Activated CD8-positive, alpha-beta memory T cell treated with anti-CD3 and anti-CD28 coated beads, Interleukin-2, amount 50 U/mL, for 1 hour (primary cell): Measurements from ENCODE around the gene CLDN4.
"Not testable (repeated sequence)": the region's sequence is repeated elsewhere in the genome, so short reads cannot be mapped to it uniquely, and the experiment has no call there.

ENCODE experiments used
- DNase-seq: peaks from one replicate; pipeline ENCODE4 v3.0.0-alpha.2; 2020; ENCODE audit errors: extremely low read depth

The CLDN4 gene

DNA sequence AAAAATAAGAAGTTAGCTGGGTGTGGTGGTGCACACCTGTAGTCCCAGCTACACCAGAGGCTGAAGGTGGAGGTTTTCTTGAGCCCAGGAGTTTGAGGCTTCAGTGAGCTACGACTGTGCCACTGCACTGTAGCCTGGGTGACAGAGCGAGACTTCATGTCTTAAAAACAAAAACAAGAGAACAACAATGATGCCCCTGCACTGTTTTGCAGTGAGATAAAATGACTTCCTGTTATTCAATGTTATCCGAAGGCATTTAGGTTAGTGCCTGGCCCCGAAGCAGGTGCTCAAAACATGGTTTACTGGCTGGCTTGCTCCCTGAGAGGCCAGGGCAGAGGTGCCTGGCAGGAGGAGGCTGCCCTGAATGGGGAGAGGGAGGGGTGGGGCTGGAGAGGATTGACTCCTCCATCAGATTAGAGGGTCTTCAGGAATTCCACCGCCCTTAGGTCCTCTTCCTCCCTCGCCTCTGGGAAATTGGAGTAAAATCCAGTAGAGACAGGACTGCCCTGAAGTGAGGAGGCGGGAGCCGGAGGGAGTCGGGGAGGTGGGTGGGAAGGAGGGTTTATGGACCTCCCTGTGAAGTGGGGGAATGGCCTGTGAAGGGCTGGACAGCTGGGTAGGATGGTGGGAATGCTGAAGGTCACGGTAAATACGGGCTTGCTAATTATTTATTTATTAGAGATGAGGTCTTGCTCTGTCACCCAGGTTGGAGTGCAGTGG is 6.8 kb upstream of the CLDN4 start:
- no peak for DNase-seq

- DNase-seq, result no peak
These were observed 5.8 kb upstream of the CLDN4 start for GRCh38 chr7:73824986-73825385.

GRCh38 chr7:73827567-73828106 is 3.2 kb upstream of the CLDN4 start:
- DNase-seq, result no peak

DNA sequence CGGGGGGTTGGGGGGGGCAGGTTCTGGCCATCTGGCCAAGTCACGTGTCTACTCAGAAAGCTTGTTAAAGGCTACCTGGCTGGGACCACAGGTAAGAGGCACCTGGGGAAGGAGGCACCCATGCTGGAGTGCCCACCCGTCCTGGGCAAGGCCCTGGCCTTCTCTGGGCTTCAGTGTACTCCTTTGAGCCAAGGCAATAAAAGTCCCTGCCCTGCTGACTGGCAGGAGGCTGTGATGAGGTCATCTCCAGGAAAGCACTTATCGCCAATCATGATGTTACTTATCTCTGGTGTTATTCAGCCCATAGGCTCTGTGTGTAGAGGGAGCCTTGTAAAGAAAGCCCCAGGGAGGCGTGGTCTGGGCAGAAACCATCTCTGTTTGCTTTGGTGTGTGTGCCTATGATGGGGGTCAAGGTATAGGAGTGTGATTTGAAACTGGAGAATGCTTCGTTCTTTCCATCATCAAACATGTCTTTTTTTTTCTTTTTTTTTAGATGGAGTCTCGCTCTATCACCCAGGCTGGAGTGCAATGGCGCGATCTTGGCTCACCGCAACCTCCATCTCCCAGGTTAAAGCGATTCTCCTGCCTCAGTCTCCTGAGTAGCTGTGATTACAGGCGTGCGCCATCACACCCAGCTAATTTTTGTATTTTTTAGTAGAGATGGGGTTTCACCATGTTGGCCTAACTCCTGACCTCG is 2.5 kb upstream of the CLDN4 start:
- DNase-seq, result no peak

DNA sequence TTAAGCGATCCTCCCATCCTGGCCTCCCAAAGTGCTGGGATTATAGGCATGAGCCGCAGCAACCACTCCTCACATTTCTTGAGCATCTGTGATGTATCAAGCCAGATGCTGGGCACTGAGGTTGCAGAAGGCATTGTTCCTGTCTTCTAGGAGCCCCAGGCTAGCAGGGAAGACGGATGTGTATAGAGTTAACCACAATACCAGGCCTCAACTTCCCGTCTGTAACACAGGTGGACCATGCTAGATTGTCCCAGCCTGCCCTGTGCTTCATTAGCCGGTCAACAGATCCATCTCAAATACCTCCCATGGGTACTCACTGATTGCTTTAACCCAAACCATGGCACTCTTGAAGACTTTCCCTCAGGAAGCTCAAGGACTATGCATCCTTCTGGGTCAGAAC is 1.8 kb upstream of the CLDN4 start:
- no peak for DNase-seq

GRCh38 chr7:73829505-73829904 is 1.3 kb upstream of the CLDN4 start:
- DNase-seq, result no peak

DNA sequence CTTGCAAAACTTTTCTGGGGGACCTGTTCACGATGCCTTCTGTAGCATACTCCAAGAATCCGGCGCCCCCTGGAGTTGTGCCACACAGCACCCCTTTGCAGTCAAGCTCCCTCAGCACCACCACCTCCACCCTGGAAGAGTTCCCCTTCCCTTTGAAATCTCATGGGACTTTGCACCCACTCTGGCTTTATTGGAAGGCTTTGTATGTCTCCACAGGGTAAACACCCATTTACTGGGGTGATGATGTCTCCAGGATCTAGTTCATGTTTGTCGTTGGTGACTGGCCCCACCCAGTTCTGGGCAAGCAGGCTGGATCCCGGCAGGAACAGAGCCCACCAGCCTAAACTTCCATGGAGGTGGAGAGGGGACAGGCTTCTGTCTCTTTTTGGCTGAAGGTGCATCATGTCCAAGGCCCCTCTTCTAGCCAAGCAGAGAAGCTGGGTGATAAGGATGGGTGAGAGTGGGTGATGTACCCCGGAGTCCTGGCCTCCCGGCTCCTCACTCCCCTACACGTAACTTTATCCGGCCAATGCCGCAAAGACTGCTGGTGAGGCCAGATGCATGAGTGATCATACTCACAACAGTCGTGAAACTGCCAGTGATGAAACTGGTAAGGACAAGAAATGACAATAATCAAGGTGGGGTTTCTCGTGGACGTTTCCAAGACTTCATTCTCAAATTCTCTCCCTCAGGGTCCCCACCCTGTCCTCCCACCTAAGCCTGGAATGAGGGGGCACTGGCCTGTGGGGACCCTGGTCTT is 695 bp upstream of the CLDN4 start:
- no peak for DNase-seq

- DNase-seq, result no peak
These were observed 713 bp downstream of the CLDN4 start for GRCh38 chr7:73831584-73831833.

GRCh38 chr7:73831834-73832651 is 1.2 kb downstream of the CLDN4 start:
- DNase-seq, result no peak

DNA sequence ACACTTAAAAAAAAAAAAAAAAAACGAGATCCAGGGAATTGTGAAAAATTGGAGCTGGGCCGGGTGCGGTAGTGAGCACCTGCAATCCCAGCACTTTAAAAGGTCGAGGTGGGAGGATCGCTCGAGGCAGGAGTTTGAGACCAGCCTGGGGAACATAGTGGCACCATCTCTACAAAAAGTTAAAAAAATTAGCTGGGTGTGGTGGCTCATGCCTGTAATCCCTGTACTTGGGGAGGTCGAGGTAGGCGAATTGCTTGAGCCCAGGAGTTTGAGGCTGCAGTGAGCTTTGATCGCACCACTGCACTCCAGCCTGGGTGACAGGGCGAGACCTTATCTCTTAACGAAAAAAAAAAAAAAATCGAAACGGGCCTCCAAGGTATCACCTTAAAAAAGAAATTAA is 2.0 kb downstream of the CLDN4 start:
- no peak for DNase-seq

GRCh38 chr7:73833251-73833919 is 2.6 kb downstream of the CLDN4 start:
- DNase-seq, result no peak

GRCh38 chr7:73834626-73835191 is 3.9 kb downstream of the CLDN4 start:
- no peak for DNase-seq

DNA sequence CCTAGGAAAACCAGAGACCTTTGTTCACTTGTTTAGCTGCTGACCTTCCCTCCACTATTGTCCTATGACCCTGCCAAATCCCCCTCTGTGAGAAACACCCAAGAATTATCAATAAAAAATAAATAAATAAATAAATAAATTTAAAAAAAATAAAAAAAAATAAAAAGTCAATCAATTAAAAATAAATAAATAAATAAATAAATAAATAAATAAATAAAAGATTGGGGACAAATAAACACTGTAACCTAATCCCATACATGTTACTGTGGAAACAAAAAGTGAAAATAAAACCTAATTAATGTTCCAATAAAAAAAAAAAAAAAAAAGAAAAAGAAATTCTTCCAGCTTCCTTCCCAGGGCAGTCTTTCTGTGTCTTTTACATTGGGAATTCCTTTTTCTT is 6.4 kb downstream of the CLDN4 start:
- not testable (repeated sequence) for DNase-seq

DNA sequence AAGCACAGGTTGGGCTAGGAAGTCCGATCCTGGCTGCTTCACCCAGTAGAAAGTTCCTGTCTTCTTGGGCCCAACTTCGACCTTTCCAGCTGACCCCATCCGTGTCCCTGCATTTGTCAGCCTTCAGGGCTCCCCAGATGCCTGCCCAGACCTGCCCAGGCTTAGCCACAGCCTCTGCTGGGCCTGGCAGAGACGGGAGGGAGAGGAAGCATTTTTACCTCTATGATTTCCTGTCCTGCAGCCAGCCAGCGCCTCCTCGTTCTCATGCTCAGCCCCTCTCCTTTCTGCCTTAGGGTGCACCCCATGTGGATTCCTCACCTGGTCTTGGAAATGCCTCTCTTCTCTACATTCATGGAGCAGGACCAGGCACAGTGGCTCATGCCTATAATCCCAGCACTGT is 7.8 kb downstream of the CLDN4 start:
- no peak for DNase-seq

GRCh38 chr7:73839290-73839689 is 8.5 kb downstream of the CLDN4 start:
- DNase-seq, result no peak

DNA sequence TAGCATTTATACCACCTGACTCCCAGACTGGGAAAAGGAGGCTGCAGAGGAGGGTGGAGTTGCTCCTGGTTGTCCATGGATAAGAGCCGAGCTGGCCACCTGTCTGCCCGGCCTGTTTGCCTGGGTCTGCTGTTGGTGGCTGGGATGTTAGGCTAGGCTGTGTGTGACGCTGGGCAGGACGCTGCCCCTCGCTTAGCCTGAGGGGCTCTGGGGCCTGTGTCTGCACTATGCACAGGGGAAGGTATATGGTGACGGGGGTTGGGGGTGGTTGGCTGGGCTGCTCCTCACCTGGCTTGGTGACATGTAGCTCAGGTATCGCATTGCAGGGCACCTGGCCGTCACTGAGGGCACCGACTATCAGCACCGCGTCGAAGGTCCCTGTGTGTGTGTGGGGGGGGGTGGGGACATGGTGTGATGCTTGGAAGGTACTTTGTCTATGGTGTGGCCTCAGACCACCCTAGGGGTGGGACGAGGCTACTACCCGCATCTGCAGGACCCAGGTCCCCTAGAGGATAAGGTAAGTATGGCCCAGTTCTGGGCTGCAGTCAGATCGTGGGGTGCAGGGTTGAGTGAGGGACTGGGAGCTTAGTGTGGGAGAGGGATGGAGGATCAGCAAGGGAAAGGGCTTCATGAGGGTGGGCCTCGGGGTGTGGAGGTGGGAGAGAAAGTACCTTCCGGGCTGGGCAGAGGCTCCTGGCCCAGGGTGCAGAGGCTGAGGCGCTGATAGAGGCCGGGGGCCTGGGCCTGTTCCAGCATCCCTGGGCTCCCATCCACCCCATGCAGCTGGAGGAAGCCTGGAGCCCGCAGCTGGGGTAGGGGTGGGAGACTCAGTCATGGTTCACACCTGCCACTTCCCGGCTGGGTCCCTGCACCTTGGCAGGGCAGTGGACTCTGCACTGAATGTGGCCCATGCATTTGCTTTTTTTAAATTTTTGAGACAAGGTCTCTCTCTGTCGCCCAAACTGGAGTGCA is 9.2 kb downstream of the CLDN4 start:
- no peak for DNase-seq

DNA sequence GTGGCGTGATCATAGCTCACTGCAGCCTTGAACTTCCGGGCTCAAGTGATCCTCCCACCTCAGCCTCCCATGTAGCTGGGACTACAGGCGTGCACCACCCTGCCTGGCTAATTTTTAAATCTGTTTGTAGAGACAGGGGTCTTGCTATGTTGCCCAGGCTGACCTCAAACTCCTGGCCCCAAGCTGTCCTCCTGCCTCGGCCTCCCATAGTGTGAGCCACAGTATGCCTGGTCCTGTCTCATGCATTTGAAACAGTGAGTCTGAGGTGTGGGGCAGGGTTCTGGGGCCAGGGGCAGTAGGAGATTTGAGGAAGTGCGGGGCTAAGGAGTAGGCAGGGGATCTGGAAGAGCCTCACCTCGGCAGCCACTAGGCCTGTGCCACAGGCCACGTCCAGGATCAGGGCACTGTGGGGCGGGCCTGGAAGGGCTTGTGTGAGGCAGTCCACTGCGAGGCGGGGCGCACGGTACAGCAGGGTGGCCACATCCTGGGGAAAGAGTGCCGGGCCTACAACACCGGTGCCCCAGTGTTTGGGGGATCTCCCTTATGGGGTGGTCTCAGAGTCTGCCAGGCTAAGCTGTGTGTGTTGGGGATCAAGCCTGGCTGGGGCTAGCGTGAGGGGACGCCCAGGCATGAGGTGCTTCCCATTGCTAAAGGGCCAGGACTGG is 10.1 kb downstream of the CLDN4 start:
- no peak for DNase-seq

DNA sequence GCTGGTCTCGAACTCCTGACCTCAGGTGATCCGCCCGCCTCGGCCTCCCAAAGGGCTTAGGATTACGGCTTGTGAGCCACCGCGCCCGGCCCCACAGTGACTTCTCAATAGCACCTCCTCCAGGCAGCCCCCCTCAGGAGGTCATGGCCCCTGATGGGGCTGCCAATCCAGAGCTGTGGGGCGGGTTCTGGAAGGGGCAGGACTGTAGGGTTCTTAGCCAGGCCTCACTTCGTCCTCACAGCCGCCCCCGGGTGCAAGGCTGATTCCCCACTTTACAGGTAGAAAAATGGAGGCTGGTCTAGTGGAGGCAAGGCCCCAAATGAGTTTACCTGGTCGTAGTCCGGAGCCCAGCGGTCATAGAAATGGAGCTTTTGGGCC is 10.9 kb downstream of the CLDN4 start:
- DNase-seq, result no peak
